GM10266 (cell line): ENCODE measurements around the gene ATG14.

Source experiments
- DNase-seq: peaks from one replicate; pipeline ENCODE4 v3.0.0; 2012; ENCODE audit errors: extremely low spot score
- CTCF ChIP-seq: IDR thresholded peaks from 2 replicates; pipeline ENCODE4 v1.5.1; 2012; ENCODE audit warnings: mild to moderate bottlenecking, low read depth; ENCODE audit not compliant: control insufficient read depth, insufficient read depth; ENCODE audit errors: missing control alignments

ATG14 gene

GRCh38 chr14:55419663-55420062 lies 8.0 kb upstream of the ATG14 start:
- DNase-seq = no peak

GRCh38 chr14:55418411-55418810 lies 6.8 kb upstream of the ATG14 start:
- no peak for DNase-seq
- no peak for TF ChIP-seq CTCF

More at GRCh38 chr14:55419663-55420062, 8.0 kb upstream of the ATG14 start:
- TF ChIP-seq CTCF = no peak

DNA sequence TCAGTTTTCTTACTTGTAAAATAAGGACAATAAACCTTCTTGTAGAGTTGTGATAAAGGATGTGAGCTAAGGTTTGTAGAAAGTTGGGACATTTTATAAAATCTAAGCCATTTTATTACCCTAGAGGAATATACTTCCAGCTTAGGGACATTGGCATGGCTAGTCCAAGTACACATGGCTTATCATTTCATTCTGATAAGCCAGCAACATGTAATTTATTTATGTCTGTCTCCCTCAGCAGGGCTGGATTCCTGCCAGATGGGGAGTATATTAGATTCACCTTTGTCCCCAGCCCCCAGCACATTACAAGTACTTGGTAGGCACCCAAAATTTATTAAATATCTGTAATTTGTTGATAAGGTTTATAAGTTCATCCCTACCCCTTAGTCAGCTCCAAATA lies 6.3 kb upstream of the ATG14 start:
- no peak for DNase-seq
- no peak for TF ChIP-seq CTCF

GRCh38 chr14:55416866-55417265 lies 5.2 kb upstream of the ATG14 start:
- no peak for DNase-seq
- peak; percentile 14 for TF ChIP-seq CTCF

DNA sequence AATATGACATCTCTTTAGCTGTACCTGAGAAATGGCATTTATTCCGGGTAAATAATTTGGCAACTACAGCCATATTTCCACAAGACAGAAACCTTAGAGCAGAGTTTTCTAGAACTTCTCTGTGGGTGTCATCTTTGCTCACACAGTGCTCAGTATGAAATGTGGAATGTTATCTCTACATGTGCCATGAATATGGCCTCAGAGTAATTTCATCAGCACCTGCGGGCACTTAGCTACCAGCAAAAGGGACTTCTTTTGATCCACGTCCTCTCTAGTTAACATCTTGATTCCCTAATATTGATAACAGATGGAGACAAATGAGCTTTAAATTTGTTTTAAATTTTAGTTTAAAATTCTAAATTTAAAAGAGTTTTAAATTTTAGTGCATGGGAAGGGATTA lies 2.9 kb upstream of the ATG14 start:
- no peak for TF ChIP-seq CTCF
- no peak for DNase-seq

GRCh38 chr14:55412676-55413075 lies 1.0 kb upstream of the ATG14 start:
- DNase-seq = no peak

DNA sequence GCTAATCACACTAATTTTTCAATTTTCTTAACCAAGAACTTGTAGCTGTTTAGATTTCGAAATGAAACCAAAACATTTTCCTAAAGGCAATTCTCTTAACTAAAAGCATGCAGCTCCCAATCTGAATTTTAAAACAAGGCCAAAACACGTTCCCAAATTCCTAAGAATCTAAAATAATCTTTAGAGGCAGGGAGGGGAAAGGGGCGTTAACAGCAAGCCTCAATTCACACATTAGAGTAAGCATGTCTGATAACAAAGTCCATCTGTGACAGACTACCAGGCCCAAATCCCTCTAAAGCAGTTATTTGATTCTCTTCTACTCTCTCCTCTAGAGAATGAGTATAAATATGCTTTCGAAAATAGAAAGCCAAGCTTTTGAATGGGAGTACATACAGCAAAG lies 754 bp downstream of the ATG14 start:
- no peak for DNase-seq
- no peak for TF ChIP-seq CTCF

More at GRCh38 chr14:55412676-55413075, 1.0 kb upstream of the ATG14 start:
- TF ChIP-seq CTCF = no peak
